B cell (primary cell): Measurements from ENCODE around the gene LIME1. TPM values are rescaled to one million over a fixed set of nuclear protein-coding genes. Genes with fewer than 3 reads are reported as not detected.
A peak's percentile ranks its signal among the peaks of the same experiment; 100 is the strongest.

Experiments used
- ATAC-seq: fragments of 200-7000 bp; cut with Tn5 transposase; one replicate; pipeline ENCODE4 v1.10.0; 2021; ENCODE audit warnings: low read depth, mild to moderate bottlenecking, moderate number of reproducible peaks, moderate library complexity
- CTCF ChIA-PET: fragments of 350-600 bp; sonication (Branson Sonifier 250); formaldehyde crosslinking; loops from one replicate; lab custom pipeline; 2021; ENCODE audit warnings: antibody characterized with exemption, inconsistent platforms; lab: Charles Lee
- POLR2A ChIA-PET: fragments of 350-600 bp; sonication (Branson Sonifier 250); formaldehyde crosslinking; loops from one replicate; lab custom pipeline; 2021; ENCODE audit warnings: antibody characterized with exemption; lab: Charles Lee
- DNase-seq: peaks from one replicate; pipeline ENCODE4 v3.0.0; 2013
- H2AFZ ChIP-seq: 2 replicates; pipeline ENCODE4 v1.6.1; 2012; ENCODE audit warnings: mild to moderate bottlenecking, low read depth, low read length; ENCODE audit not compliant: insufficient read depth, poor library complexity, severe bottlenecking
- H3K27ac ChIP-seq, 2 donors: 1 replicate in 1 of 2; 2 replicates in 1 of 2; pipeline ENCODE4 v1.5.1; 2012 to 2013; ENCODE audit warnings: low read length in 2 of 2, mild to moderate bottlenecking in 2 of 2, moderate library complexity in 1 of 2
- H3K27me3 ChIP-seq, 4 experiments: fragments of 200-600 bp in 1 of 4; sonication (generic) in 1 of 4; replicated peaks in 1 of 4; 1 replicate in 2 of 4; 2 replicates in 2 of 4; pipeline versions ENCODE4 v1.6.1 to v1.7.0; 2013 to 2016; ENCODE audit warnings: low read length in 3 of 4, mild to moderate bottlenecking in 2 of 4, mixed read lengths in 1 of 4, moderate library complexity in 1 of 4; ENCODE audit not compliant: insufficient read depth in 4 of 4, control insufficient read depth in 3 of 4; ENCODE audit errors: control extremely low read depth in 1 of 4
- H3K36me3 ChIP-seq, 2 experiments: replicated peaks in 1 of 2; 1 replicate in 1 of 2; 2 replicates in 1 of 2; pipeline versions ENCODE4 v1.6.1 to v1.7.1; 2013; ENCODE audit warnings: low read length in 1 of 2; ENCODE audit not compliant: insufficient read depth in 2 of 2, control insufficient read depth in 1 of 2; ENCODE audit errors: control extremely low read depth in 1 of 2, extremely low read depth in 1 of 2
- H3K4me1 ChIP-seq, 2 donors: fragments of 200-600 bp in 1 of 2; sonication (generic) in 1 of 2; 1 replicate in 1 of 2; 2 replicates in 1 of 2; pipeline versions ENCODE4 v1.5.1 to v1.6.1; 2013 to 2017; ENCODE audit warnings: low read length in 2 of 2; ENCODE audit not compliant: control insufficient read depth in 2 of 2, insufficient read depth in 2 of 2
- H3K4me2 ChIP-seq: replicated peaks from 2 replicates; pipeline ENCODE3; 2012; ENCODE audit warnings: mild to moderate bottlenecking, low read depth, low read length; ENCODE audit not compliant: poor library complexity, severe bottlenecking
- H3K4me3 ChIP-seq, 5 experiments: fragments of 200-600 bp in 1 of 5; sonication (generic) in 1 of 5; 1 replicate in 3 of 5; 2 replicates in 2 of 5; pipeline versions ENCODE4 v1.5.1 to v1.7.0; 2011 to 2016; ENCODE audit warnings: low read length in 4 of 5, mild to moderate bottlenecking in 4 of 5, low read depth in 2 of 5, control low read depth in 1 of 5, moderate library complexity in 1 of 5; ENCODE audit not compliant: insufficient read depth in 1 of 5; ENCODE audit errors: control extremely low read depth in 1 of 5, extremely low read depth in 1 of 5
- H3K79me2 ChIP-seq: fragments of 200-600 bp; sonication (generic); one replicate; pipeline ENCODE4 v1.6.0; 2016; ENCODE audit warnings: low read length; ENCODE audit not compliant: control insufficient read depth, insufficient read depth
- H3K9ac ChIP-seq: fragments of 200-600 bp; sonication (generic); 2 replicates; pipeline ENCODE4 v1.6.1; 2017; ENCODE audit warnings: mild to moderate bottlenecking, low read length, moderate library complexity
- H3K9me3 ChIP-seq, 3 donors: one replicate each; pipeline versions ENCODE4 v1.6.1 to v1.7.1; 2013; ENCODE audit warnings: low read length in 2 of 3; ENCODE audit not compliant: control insufficient read depth in 2 of 3, insufficient read depth in 1 of 3; ENCODE audit errors: control extremely low read depth in 1 of 3
- H4K20me1 ChIP-seq: 2 replicates; pipeline ENCODE4 v1.6.0; 2012; ENCODE audit warnings: mild to moderate bottlenecking, low read length; ENCODE audit not compliant: insufficient read depth, control insufficient read depth, poor library complexity, severe bottlenecking
- H3K27ac Mint-ChIP-seq: one replicate; pipeline ENCODE4 v1.8.0; 2021; ENCODE audit warnings: mixed read lengths
- H3K27me3 Mint-ChIP-seq: one replicate; pipeline ENCODE4 v1.8.0; 2021; ENCODE audit warnings: mixed read lengths
- H3K4me1 Mint-ChIP-seq: one replicate; pipeline ENCODE4 v1.8.0; 2021; ENCODE audit warnings: mixed read lengths
- H3K4me3 Mint-ChIP-seq: one replicate; pipeline ENCODE4 v1.8.0; 2021; ENCODE audit warnings: mixed read lengths
- H3K9me3 Mint-ChIP-seq: one replicate; pipeline ENCODE4 v1.8.0; 2022; ENCODE audit warnings: mixed read lengths; ENCODE audit not compliant: insufficient read depth
- EZH2 ChIP-seq: IDR thresholded peaks from 2 replicates; pipeline ENCODE4 v1.6.1; 2012; ENCODE audit warnings: borderline replicate concordance, low read depth, mild to moderate bottlenecking, moderate library complexity, low read length; ENCODE audit not compliant: insufficient read depth, poor library complexity, severe bottlenecking
- WGBS: methylation state at CpG from one replicate; pipeline ENCODE4 v1.1.5; 2013; ENCODE audit warnings: missing lambda C conversion rate; ENCODE audit not compliant: insufficient coverage; 5-methylcytosine and 5-hydroxymethylcytosine counted together
- intact Hi-C: fragments of 100-400 bp; cut with micrococcal nuclease; formaldehyde crosslinking; loops from one replicate; pipeline ENCODE4 v1.10.0; 2022
- polyA plus RNA-seq: library from polyadenylated mRNA; depleted of rRNA; stranded (reverse); fragments of >200 nt; gene quantifications from 2 replicates; pipeline ENCODE4 v1.2.3, GENCODE V29; 2012
- total RNA-seq, 2 donors: library from RNA; stranded (reverse); fragments of 120-200 nt in 1 of 2; gene quantifications; 1 replicate in 1 of 2; 2 replicates in 1 of 2; pipeline versions ENCODE4 v1.2.3 to v1.2.4, GENCODE V29; 2013 to 2022
- TF ChIP-seq, protein P1 (sequence below): fragments of 200-600 bp; IDR thresholded peaks from one replicate; pipeline ENCODE4 v1.8.0; 2022; ENCODE audit warnings: antibody characterized with exemption, mild to moderate bottlenecking

LIME1 gene
- total and polyA plus RNA-seq, 2 donors (not counting 1 experiment from before 2014, with no cell fraction given) = 14.5 to 95.2 TPM

- peak; percentile 8 for DNase-seq
- Mint-ChIP-seq H3K9me3 (no peaks in the 10 kb centered on the region), H3K4me1 (peaks cover 19% of the 10 kb centered on the region), H3K4me3 (no peak overlapping the region), H3K27ac (no peak overlapping the region), H3K27me3 (no peaks in the 10 kb centered on the region)
- TF ChIP-seq EZH2 = no peak
- TF ChIP-seq, protein P1, sequence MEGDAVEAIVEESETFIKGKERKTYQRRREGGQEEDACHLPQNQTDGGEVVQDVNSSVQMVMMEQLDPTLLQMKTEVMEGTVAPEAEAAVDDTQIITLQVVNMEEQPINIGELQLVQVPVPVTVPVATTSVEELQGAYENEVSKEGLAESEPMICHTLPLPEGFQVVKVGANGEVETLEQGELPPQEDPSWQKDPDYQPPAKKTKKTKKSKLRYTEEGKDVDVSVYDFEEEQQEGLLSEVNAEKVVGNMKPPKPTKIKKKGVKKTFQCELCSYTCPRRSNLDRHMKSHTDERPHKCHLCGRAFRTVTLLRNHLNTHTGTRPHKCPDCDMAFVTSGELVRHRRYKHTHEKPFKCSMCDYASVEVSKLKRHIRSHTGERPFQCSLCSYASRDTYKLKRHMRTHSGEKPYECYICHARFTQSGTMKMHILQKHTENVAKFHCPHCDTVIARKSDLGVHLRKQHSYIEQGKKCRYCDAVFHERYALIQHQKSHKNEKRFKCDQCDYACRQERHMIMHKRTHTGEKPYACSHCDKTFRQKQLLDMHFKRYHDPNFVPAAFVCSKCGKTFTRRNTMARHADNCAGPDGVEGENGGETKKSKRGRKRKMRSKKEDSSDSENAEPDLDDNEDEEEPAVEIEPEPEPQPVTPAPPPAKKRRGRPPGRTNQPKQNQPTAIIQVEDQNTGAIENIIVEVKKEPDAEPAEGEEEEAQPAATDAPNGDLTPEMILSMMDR = no peak
- no peak overlapping the region for H3K9ac ChIP-seq
- H3K4me1 ChIP-seq = peaks cover 21 to 24% of the 10 kb centered on the region in 2 donors
- H3K27ac ChIP-seq = no peak overlapping the region
- H3K36me3 ChIP-seq = peaks cover 0 to 29% of the 10 kb centered on the region in 2 experiments
- H2AFZ ChIP-seq = no peak overlapping the region
- 94% methylated on average over 10 of the region's 11 CpGs for WGBS
- POLR2A ChIA-PET = no interaction called here
- CTCF ChIA-PET = no interaction called here
- H3K27me3 ChIP-seq = no peaks in the 10 kb centered on the region
- H3K4me2 ChIP-seq = no peak overlapping the region
- ATAC-seq = no peak
- peaks cover 95% of the 10 kb centered on the region for H4K20me1 ChIP-seq
- no peak overlapping the region for H3K4me3 ChIP-seq
- peaks cover 97% of the 10 kb centered on the region for H3K79me2 ChIP-seq
- intact Hi-C loops = no loop called here
- no peaks in the 10 kb centered on the region for H3K9me3 ChIP-seq
Observed at GRCh38 chr20:63703976-63704748, 32.3 kb upstream of the LIME1 start.

DNA sequence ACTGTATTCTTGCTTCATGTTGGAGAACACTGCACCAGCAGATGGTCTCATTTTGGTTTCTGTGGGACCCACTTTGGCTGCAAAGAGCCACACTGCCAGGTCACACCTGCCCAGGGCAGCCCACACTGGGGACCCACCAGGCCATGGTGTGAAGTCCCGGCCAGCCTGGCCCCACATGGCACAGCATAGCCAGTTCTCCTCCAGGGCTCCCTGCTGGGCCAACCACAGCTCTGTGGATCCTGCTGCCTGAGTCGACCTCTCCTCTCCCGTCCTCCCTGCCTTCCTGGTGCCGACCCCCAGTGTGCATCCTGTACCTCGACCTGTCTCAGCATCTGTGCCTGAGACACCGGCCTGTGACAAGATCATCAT lies 31.7 kb upstream of the LIME1 start:
- DNase-seq (peak; percentile 12), ATAC-seq (no peak)
- Mint-ChIP-seq H3K27ac (no peak overlapping the region), H3K27me3 (no peaks in the 10 kb centered on the region), H3K9me3 (no peaks in the 10 kb centered on the region), H3K4me1 (peaks cover 23% of the 10 kb centered on the region), H3K4me3 (no peak overlapping the region)
- Histone ChIP-seq H3K79me2 (peaks cover 96% of the 10 kb centered on the region), H2AFZ (no peak overlapping the region), H3K9me3 (no peaks in the 10 kb centered on the region), H4K20me1 (peaks cover 92% of the 10 kb centered on the region), H3K4me1 (peaks cover 21 to 28% of the 10 kb centered on the region in 2 donors), H3K36me3 (peaks cover 0 to 31% of the 10 kb centered on the region in 2 experiments), H3K9ac (no peak overlapping the region), H3K4me3 (no peak overlapping the region), H3K27ac (no peak overlapping the region), H3K27me3 (no peaks in the 10 kb centered on the region), H3K4me2 (no peak overlapping the region)
- intact Hi-C loops = loop anchor here (5.0 kb wide), 1 partner anchor 358 kb away; the partner anchor contains the start of gene TCEA2
- no peak for TF ChIP-seq EZH2
- TF ChIP-seq, protein P1 = no peak
- ChIA-PET CTCF (no interaction called here), POLR2A (no interaction called here)
- WGBS = 84% methylated on average over 6 of the region's 6 CpGs
